Dermis microvascular lymphatic vessel endothelial cell (primary cell): ENCODE data around the gene ADCYAP1. TPM values are rescaled to one million over a fixed set of nuclear protein-coding genes. Genes with fewer than 3 reads are reported as not detected.

Experiments
- DNase-seq, 2 donors: peaks; one replicate each; pipeline versions ENCODE4 v3.0.0 to v3.0.0-alpha.2; 2010; ENCODE audit warnings: low read depth in 2 of 2
- total RNA-seq: library from RNA; depleted of rRNA; stranded (reverse); fragments of >200 nt; gene quantifications from 2 replicates; pipeline ENCODE4 v1.2.1, GENCODE V29; 2014

The ADCYAP1 gene
- total RNA-seq, 1 donor from 2014 or later: not detected

GRCh38 chr18:908758-909724 lies 4.4 kb downstream of the ADCYAP1 start:
- DNase-seq: no peak

- no peak for DNase-seq
These were observed 5.6 kb downstream of the ADCYAP1 start for GRCh38 chr18:910247-910646.

DNA sequence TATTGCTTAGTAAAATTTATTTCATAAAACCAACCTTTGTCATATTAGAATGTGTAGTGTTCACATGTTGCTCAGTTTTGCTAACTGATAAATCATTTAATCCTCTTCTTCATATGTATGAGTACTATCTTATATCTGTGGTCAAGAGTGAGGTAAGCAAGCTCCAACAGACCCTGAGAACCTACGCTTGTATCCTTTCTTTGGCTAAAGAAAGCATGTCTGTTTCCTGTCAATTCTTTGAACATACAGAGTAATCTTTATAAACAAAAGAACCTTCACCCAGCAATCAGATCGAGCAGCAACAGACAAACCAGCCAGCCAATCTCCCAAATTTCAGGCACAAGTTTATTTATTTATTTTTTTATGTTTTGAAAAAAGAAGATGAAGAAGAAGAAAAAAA lies 6.4 kb downstream of the ADCYAP1 start:
- DNase-seq: no peak

DNA sequence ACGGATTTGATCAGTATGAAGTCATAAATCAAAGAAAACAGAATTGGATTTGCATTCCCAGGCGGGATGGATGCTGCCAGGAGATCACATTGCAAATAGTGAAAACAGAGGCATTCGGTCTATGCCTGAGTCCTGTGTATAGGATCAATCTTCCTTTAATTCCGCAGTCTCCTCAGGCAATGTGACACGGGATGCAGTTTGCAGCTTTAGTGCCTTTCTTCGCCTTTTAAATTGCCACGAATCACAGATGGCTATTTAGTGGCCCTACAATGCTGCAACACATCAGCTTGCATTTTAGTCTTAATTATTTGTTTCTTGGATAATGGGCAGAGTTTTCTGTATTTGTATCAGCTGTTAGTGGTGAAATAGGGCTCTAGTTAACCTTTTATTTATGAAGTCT lies 6.8 kb downstream of the ADCYAP1 start:
- no peak for DNase-seq

DNA sequence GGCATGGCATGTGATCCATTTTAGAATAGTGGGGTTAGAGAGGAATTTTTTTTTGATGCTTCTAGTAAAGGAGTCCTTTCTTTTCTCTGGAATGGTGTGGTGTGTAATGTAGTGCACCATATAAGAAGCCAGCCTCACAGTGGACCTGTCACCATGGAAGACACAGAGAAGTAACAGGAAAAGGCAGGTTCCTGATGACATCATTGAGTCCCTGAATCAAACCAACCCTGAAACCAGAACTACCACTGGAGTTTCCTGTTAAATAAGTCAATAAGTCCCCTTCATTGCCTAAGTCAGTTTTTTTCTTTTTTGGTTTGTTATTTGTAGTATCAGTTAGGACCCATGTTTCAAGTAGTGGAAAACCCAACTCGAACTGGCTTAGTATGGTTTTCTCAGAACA lies 11.9 kb downstream of the ADCYAP1 start:
- no peak for DNase-seq

- DNase-seq: no peak
These were observed 14.4 kb downstream of the ADCYAP1 start for GRCh38 chr18:919078-919477.

GRCh38 chr18:923144-923866 lies 18.6 kb downstream of the ADCYAP1 start:
- no peak for DNase-seq

DNA sequence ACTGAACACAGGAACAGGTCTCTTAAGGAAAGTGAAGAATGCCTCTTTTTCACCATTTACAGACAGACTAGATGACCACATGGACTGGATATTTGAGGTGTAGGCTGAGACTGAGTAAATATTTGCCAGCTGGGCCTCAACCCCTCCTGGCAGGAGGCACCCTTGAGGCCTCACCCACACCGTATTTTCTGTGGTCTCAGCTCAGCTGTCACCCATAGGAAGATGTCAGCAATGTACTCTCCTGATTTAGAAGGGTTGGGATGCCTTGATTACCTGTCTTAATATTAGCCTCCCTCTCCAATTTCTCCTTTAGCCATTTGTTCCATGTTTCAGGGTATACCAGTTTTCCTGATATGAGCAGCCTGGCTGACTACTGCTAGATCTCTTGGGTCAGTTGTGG lies 20.3 kb downstream of the ADCYAP1 start:
- no peak for DNase-seq

GRCh38 chr18:926946-927345 lies 22.3 kb downstream of the ADCYAP1 start:
- no peak for DNase-seq

DNA sequence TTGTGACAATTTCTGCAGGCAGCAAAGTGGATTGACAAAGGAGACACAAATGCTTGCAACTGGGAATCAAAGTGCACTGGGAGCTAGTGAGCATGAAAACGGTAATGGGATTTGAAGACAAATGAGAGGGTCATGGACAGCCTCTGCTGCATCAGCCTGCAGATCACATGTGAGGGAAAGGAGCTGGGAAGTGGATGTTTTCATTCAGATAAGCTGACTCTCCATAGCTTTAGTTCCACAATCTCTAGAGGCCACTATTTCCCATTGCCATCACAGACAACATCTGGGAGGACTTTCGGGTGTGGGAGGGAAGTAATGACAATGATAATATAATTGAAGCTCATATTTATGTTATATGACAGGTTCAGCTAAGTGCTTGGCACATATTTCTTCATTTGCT lies 28.4 kb downstream of the ADCYAP1 start:
- DNase-seq: no peak

- DNase-seq: no peak
These were observed 30.0 kb downstream of the ADCYAP1 start for GRCh38 chr18:934518-935133.

DNA sequence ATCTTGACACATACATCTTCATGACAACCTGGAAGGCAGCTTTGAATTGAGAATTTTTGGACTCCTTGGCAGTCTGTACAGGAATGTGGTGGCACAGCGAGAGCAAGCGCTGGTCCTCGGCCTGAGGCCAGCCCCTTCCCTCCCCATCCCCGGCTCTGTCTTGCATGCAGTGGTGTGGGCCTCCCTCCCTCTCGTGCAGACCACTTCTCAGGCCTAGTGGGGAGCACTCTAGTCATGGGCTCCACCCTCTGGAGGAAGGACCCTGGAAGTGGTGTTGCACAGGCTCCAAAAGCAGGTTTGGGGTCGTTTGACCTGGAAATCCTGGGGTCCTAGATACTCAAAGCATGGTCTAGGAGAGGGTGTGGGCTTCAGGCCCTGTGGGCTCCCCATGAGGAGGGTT lies 32.3 kb downstream of the ADCYAP1 start:
- no peak for DNase-seq

GRCh38 chr18:939166-939565 lies 34.5 kb downstream of the ADCYAP1 start:
- DNase-seq: no peak

DNA sequence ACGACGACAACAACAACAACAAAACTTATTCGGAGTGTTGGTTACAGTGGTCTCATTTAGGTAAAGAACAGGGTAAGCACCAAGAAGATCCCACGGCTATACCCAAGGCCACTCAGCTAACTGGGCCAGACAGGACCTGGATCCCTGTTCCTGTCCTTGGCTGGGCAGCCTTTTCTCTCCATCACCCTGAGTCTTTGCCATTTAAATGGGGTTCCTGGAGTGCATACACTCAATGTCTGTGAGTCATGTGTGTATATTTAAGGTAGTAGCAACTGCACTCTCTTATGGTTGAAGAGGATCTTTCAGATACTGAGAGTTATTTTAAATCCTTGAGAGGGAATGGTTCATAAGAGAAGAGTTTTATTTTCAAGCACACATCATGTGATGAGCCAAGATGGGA lies 35.3 kb downstream of the ADCYAP1 start:
- no peak for DNase-seq

DNA sequence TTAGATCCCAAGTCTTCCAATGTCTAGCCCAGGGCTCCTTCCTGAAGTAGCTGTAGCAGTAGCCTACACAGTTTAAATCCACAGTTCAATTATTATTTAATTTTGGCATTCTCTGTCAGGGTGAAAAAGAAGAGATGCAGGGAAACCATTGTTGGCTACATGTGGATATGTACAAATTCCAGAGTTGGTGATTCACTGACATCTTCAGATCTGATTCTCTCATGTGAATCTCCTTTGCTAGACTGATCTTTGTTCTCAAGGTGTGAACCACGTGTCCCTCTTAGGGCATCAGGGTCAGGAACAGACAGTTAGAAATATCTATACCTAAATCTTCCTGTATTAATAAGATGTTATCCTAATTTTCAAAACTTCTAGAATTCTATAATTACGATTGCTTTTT lies 36.7 kb downstream of the ADCYAP1 start:
- no peak for DNase-seq

- DNase-seq: no peak
These were observed 39.8 kb downstream of the ADCYAP1 start for GRCh38 chr18:944440-944839.

GRCh38 chr18:949724-950631 lies 45.3 kb downstream of the ADCYAP1 start:
- DNase-seq: no peak

- DNase-seq: no peak
These were observed 46.3 kb downstream of the ADCYAP1 start for GRCh38 chr18:950882-951495.

DNA sequence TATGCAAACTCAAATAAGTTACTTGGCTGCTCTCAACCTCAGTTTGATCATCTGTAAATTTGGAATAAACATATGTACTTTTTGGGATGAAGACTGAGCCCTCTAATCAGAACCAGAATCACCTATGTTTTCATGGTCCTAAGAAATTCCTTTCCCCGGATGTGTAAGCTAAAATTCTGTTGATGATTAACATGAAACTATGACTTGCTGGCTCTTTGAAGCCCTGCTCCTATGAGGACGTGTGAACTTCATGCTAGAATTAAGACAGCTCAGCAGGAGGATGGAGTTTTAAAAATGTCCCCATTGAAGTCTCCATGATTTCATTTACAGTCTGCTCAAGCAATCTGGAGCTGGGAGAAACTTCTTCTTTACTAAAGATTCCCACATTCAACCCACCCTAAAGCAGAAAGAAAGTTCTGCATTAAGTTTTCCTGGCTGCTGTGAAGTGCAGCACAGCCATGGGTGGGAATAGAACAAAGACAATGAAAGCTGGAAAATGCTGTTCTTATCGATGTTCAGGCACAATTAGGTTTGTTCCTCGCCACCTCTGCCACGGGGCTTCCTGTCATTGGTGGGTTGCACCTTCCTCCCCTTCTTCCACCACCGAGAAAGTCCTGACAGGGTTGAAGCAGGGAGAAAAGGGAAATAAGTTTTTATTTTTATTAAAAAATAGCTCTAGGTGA lies 50.9 kb downstream of the ADCYAP1 start:
- no peak for DNase-seq

GRCh38 chr18:957829-958228 lies 53.2 kb downstream of the ADCYAP1 start:
- DNase-seq: no peak
